NCI-H1105 treated with DMSO at 0.1 percent for 48 hours (cell line): ENCODE results near the gene C6orf132.
A peak's percentile ranks its signal among the peaks of the same experiment; 100 is the strongest.

Experiments used
- DNase-seq: peaks from one replicate; lab custom pipeline; 2025; lab: John Stamatoyannopoulos, UW

The C6orf132 gene

DNA sequence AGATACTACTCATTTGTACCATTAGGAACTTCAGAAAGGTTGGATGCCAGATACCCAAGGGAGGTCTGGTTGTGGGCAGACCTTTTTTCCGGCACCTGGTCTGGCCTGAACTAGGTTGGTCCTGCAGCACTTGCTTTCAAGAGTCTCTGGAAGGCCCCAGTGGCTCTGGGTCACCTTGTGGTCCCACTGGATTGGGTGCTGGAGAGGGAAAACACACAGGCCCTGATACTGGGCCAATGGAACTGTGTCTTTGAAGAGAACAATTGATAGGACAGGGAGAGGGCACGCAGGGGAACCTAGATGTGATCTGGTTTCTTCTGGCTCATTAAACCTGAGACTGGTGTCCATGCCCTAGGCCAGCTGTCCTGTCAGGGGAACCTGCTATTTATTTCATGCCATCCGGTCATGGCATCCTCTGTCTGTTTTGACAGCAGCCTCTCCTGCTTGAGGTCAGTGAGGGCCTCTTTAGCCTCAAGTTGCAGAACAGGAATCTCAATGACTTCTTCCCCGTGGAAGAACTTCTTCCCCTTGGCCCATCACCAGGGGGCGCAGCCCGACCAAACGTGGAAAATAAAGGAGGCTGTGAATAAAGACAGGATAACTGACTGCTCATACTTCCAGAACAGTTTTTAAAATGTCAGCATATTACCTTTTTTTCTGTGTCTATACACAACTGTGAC, 67.1 kb downstream of the C6orf132 start:
- DNase-seq, result peak; percentile 19

- no peak for DNase-seq
Observed at GRCh38 chr6:42073287-42073686, 69.1 kb downstream of the C6orf132 start.

- DNase-seq, result no peak
Observed at GRCh38 chr6:42071881-42072583, 70.4 kb downstream of the C6orf132 start.

DNA sequence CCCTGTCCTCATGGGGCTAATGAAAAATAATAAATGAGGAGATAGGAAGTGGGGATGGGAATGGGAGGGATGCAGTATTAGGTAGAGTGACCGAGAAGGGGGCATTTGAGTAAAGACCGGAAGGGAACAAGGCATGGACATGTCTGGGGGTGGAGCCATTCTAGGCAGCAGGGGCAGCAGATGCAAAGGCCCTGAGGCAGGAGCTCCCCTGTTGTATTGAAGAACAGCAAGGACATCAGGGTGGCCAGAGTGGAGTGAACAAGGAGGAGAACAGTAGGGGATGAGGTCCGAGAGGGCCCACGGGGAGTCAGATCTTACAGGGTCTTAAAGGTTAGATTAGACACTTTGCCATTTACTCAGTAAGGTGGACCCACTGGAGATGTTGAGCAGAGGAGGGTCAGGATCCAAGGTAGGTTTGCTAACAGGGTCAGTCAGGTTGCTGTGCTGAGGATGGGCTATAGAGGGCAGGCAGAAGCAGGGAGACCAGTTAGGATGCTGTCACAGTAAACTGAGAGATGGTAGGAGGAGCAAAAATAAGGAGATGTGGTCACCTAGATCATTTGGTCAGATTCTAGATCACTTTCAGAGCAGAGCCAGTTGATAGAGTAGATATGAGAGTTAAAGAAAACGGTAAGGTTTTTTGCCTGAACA, 73.4 kb downstream of the C6orf132 start:
- no peak for DNase-seq

GRCh38 chr6:42068173-42068572, 74.2 kb downstream of the C6orf132 start:
- no peak for DNase-seq

GRCh38 chr6:42066156-42066675, 76.2 kb downstream of the C6orf132 start:
- no peak for DNase-seq

- no peak for DNase-seq
Observed at GRCh38 chr6:42059743-42060142, 82.7 kb downstream of the C6orf132 start.

DNA sequence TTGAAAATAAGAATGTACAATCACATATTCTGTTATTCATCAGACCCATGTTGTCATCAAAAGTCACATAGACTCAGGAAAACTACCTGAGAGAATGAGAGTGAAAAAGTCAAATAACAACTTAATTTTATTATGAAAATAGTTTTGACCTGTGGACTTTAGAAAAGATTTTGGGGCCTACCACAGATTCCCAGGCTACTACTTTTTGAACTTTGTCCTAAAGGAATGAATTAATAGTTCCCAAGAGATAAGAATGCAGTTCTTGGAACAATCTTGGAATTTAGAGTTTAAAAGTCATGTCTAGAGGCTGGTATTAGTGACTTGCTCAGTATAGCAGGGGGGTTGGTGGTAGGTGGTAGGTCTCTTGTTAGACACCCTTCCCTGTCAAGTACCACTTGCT, 88.8 kb downstream of the C6orf132 start:
- no peak for DNase-seq

DNA sequence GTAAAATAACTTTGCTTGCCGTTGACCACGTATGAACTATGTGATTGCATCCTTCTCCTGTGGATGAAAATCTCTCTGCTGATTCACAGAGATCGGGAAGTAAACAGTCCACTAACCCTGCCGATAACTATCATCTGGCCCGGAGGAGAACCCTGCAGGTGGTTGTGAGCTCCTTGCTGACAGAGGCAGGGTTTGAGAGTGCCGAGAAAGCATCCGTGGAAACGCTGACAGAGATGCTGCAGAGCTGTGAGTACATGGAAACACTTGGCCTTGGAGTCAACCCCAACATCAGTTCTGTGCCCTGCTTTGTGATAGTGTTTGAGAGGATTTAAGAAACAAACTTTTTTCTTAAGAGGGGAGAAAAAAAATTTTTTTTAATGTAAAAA, 91.2 kb downstream of the C6orf132 start:
- no peak for DNase-seq
